GM18519 (cell line): Measurements from ENCODE around the gene SLC10A1.
A peak's percentile ranks its signal among the peaks of the same experiment; 100 is the strongest.
"Not testable (repeated sequence)": the region's sequence is repeated elsewhere in the genome, so short reads cannot be mapped to it uniquely, and the experiment has no call there.

ENCODE experiments used
- ATAC-seq: cut with Tn5 transposase; IDR thresholded peaks from one replicate; pipeline ENCODE4 v1.9.1; 2021; ENCODE audit warnings: mild to moderate bottlenecking, moderate library complexity; ENCODE audit not compliant: unreplicated experiment, low FRiP score

SLC10A1 gene

DNA sequence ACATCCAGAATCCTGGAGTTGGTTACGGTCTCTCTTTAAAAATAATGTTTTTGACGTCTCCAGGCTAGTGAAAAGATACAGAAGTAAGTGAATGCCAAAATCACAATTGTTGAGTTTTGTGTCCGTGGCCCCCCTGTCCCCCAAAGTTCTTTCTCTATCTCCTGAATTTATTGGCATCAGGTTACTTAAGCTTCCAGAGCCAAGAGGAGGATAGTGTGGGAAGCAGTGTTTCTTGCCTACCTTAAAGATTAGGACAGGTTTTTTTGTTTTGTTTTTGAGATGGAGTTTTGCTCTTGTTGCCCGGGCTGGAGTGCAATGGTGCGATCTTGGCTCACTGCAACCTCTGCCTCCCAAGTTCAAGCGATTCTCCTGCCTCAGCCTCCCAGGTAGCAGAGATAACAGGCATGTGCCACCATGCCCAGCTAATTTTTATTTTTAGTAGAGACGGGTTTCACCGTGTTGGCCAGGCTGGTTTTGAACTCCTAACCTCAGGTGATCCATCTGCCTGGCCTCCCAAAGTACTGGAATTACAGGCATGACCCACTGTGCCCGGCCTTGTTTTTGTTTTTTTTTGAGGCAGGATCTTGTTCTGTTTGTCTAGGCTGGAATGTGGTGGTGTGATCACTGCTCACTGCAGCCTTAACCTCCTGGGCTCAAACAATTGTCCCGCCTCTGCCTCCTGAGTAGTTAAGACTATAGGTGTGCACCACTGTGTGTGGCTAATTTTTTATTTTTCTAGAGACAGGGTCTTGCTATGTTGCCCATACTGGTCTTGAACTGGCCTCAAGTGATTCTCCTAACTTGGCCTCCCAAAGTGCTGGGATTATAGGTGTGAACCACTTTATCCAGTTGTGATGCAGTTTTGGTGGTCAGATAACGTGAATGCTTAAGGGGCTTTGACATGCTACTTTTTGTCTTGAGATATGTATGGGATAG, 24.7 kb downstream of the SLC10A1 start:
- no peak for ATAC-seq

GRCh38 chr14:69771136-69771535, 25.9 kb downstream of the SLC10A1 start:
- ATAC-seq: no peak

- ATAC-seq: no peak
Measured at GRCh38 chr14:69770559-69770958, 26.5 kb downstream of the SLC10A1 start.

- ATAC-seq: no peak
Measured at GRCh38 chr14:69769623-69770022, 27.4 kb downstream of the SLC10A1 start.

- ATAC-seq: no peak
Measured at GRCh38 chr14:69768873-69769272, 28.2 kb downstream of the SLC10A1 start.

DNA sequence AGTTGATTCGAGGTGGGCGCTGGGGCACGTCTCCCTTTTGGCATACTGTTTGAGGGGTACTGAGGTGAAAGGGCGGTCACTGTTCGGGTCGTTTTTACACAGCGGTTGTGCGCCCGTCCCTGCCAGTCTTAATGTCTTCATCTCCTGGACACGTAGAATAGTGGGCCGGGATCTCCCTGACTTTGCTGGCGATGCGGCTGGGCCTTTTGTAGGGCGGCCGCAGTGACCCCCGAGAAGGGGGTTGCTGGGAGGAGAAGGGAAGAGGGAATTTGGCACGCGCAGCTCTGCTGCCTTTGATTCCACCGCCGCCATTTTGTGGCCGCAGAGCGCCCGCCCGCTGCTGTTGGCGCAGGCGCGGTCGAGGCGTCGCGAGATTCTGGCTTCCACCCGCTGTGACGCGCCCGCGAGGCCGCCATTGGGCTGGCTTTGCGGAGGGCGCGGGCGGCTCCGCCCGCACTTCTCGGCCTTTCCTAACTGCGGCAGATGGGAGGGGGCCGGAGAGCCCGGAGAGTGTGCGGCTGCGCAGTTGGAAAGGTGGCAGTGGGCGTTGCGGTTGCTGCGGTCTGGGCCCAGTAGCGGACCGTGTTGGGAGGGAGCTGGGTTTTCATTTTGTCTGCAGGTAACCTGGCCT, 29.6 kb downstream of the SLC10A1 start:
- peak; percentile 56 for ATAC-seq

GRCh38 chr14:69766984-69767368, 30.1 kb downstream of the SLC10A1 start, which contains the start of gene SRSF5:
Gene SRSF5 (plus strand): TSS chr14:69767142. CDS start chr14:69768157, 1,015 bp downstream.
- peak; percentile 63 for ATAC-seq

GRCh38 chr14:69763761-69764510, 33.1 kb downstream of the SLC10A1 start:
- ATAC-seq: no peak

DNA sequence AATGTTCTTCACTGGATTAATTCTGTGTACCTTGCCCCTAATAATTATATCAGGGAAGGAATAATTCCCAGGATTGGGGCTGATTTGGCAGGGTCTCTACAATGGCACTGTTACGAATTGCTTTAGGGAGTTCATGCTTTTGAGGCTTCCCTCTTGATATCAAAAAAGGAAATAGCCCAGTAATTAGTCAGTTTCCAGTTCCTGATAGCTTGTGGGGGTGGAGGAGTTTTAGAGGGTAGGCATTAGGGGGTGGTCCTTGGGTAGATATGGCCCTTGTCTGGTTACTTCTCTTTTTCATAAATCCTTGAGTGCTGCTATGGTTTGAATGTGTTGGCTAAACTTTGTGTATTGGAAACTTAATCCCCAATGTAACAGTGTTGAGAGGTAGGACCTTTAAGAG, 36.2 kb downstream of the SLC10A1 start:
- ATAC-seq: no peak

DNA sequence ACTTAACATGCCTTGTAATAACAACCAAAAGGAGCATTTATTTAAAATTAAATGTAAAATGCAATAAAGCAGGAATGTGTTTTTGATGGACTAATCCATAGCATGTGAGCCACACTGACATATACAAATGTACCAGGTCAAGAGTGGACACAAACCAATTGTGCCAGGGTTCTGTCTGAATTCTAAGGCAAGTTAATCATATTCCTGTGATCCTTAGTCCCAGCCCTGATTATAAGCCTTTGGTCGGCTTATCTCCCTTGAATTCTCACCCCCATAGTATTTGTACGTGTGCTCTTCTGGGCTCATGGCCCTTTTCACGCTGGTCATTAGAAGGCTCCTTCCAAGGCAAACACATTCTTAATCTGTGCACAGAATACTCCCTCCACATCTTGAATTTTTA, 40.7 kb downstream of the SLC10A1 start:
- no peak for ATAC-seq

GRCh38 chr14:69755784-69756183, 41.3 kb downstream of the SLC10A1 start:
- ATAC-seq: no peak

DNA sequence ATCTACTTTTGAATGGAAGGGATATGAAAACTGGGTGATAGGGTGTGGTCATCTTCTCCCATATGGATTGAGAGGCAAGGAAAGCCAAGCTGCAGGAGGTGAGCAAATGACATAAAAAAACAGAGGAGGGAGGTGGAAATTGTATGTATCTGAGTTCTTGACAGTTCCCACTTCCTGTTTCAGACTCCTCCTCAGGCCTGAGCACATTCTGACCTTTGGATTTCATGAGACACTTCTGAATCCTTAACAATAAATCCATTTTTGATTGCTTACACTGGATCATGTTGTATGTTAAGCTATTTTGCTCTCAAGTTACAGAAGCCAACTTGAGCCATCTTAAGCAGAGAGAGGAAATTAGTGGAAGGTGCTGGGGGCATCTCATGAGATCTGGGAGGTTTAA, 41.7 kb downstream of the SLC10A1 start:
- no peak for ATAC-seq

GRCh38 chr14:69754487-69754886, 42.6 kb downstream of the SLC10A1 start:
- ATAC-seq: no peak

GRCh38 chr14:69753860-69754259, 43.2 kb downstream of the SLC10A1 start:
- no peak for ATAC-seq

DNA sequence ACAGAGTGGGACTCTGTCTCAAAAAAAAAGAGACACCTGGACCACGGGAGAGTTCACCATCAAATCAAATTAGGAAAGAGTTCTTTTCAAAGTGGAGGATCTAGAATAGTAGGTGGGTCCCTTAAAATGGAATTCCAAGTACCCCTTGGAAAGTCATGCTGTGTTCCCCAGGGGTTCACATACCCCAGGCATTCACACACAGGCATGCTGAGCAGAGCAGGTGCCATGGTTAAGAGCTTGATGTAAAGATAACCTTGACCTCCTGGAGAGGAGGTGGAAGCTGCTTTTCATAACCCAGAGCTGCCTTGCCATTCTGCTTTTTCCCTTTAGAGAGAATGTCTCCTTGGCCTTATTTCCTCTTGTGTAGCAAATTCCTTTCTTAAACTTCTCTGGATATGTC, 44.3 kb downstream of the SLC10A1 start:
- no peak for ATAC-seq

- ATAC-seq: no peak
Measured at GRCh38 chr14:69750495-69750894, 46.5 kb downstream of the SLC10A1 start.

DNA sequence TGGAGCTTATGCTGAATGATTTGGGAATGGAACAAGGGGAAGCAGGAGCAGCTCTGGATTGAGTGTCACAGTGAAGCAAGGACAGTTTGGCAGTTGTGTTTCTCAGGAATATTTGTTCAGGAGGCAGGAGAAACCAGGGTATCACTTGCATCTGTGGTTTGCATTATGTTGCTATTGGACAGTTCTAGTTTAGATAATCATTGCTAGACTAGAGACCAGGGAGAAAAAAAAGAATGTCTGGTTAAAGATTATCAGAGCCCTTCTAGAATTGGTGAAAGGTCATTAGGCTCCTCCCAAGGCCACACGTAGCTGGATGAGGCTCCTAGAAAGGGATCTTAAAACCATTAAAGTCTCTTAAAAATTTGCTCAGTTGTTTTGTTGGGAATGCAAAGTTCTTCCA, 47.1 kb downstream of the SLC10A1 start:
- ATAC-seq: no peak

- no peak for ATAC-seq
Measured at GRCh38 chr14:69741055-69741454, 56.0 kb downstream of the SLC10A1 start.

GRCh38 chr14:69736405-69736804, 60.6 kb downstream of the SLC10A1 start:
- not testable (repeated sequence) for ATAC-seq

- not testable (repeated sequence) for ATAC-seq
Measured at GRCh38 chr14:69731919-69732598, 65.0 kb downstream of the SLC10A1 start.
